ENCODE data around the gene ADAMTS13.

The ADAMTS13 gene

GRCh38 chr9:133424187-133424586 is 2.0 kb downstream of the ADAMTS13 start:
- no peak overlapping the region for H3K4me2 ChIP-seq
- H3K79me2 ChIP-seq (ENCODE audit: insufficient read depth, low read depth) = no peaks in the 10 kb centered on the region
- peaks cover 6% of the 10 kb centered on the region for H3K4me1 ChIP-seq (ENCODE audit: low read depth, poor library complexity, severe bottlenecking)
- no peak overlapping the region for H2AFZ ChIP-seq (ENCODE audit: low read depth)
- H3K9ac ChIP-seq = no peak overlapping the region
- peaks cover 67% of the 10 kb centered on the region for H3K27me3 ChIP-seq (ENCODE audit: insufficient read depth, low read depth)
- H3K36me3 ChIP-seq (ENCODE audit: insufficient read depth) = no peaks in the 10 kb centered on the region
- H3K4me3 ChIP-seq (IDR thresholded peaks at IDR 0.05; ENCODE audit: insufficient read depth, low read depth, low read length) = no peak overlapping the region
- TF ChIP-seq CTCF (conservative IDR thresholded peaks at IDR 0.05; ENCODE audit: low read depth, low read length) = no peak
- H4K20me1 ChIP-seq (ENCODE audit: insufficient read depth) = no peaks in the 10 kb centered on the region
- H3K27ac ChIP-seq = no peak overlapping the region

DNA sequence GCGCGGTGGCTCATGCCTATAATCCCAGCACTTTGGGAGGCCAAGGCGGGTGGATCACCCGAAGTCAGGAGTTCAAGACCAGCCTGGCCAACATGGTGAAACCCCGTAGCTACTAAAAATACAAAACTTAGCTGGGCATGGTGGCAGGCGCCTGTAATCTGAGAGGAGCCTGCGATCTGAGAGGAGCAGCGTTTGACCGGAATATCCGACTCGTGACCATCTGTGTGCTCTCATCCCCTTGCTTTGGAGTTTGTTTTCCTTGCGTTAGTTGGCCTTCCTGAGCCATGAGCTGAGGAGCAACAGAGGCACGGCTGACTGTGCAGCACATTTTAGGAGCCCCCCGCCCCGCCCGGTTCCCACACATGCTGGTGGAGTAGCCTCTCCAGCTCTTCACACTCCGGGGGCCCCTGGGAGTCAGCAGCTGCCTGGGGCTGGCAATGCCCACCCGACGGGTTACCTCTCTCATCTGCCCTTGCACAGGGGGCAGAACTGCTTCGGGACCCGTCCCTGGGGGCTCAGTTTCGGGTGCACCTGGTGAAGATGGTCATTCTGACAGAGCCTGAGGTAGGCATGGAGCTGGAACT is 3.0 kb downstream of the ADAMTS13 start:
- no peaks in the 10 kb centered on the region for H4K20me1 ChIP-seq (ENCODE audit: insufficient read depth)
- H3K27me3 ChIP-seq (ENCODE audit: insufficient read depth, low read depth) = peaks cover 69% of the 10 kb centered on the region
- no peak overlapping the region for H3K4me3 ChIP-seq (IDR thresholded peaks at IDR 0.05; ENCODE audit: insufficient read depth, low read depth, low read length)
- H3K4me2 ChIP-seq = no peak overlapping the region
- no peaks in the 10 kb centered on the region for H3K79me2 ChIP-seq (ENCODE audit: insufficient read depth, low read depth)
- no peak for TF ChIP-seq CTCF (conservative IDR thresholded peaks at IDR 0.05; ENCODE audit: low read depth, low read length)
- H2AFZ ChIP-seq (ENCODE audit: low read depth) = no peak overlapping the region
- peaks cover 4% of the 10 kb centered on the region for H3K4me1 ChIP-seq (ENCODE audit: low read depth, poor library complexity, severe bottlenecking)
- H3K36me3 ChIP-seq (ENCODE audit: insufficient read depth) = no peaks in the 10 kb centered on the region
- no peak overlapping the region for H3K27ac ChIP-seq
- no peak overlapping the region for H3K9ac ChIP-seq

DNA sequence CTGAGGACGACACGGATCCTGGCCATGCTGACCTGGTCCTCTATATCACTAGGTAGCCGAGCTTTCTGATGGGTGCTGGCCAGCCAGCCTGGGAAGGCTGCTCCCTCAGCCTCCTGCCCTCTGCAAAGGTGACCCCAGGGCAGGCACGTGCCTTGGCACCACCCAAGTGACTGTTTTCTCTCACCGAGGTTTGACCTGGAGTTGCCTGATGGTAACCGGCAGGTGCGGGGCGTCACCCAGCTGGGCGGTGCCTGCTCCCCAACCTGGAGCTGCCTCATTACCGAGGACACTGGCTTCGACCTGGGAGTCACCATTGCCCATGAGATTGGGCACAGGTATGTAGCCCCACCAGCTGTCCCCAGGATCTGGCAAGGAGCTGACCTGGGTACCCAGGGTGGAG is 3.8 kb downstream of the ADAMTS13 start:
- H2AFZ ChIP-seq (ENCODE audit: low read depth) = no peak overlapping the region
- no peaks in the 10 kb centered on the region for H3K79me2 ChIP-seq (ENCODE audit: insufficient read depth, low read depth)
- no peak overlapping the region for H3K9ac ChIP-seq
- H4K20me1 ChIP-seq (ENCODE audit: insufficient read depth) = no peaks in the 10 kb centered on the region
- TF ChIP-seq CTCF (conservative IDR thresholded peaks at IDR 0.05; ENCODE audit: low read depth, low read length) = no peak
- no peak overlapping the region for H3K4me3 ChIP-seq (IDR thresholded peaks at IDR 0.05; ENCODE audit: insufficient read depth, low read depth, low read length)
- no peaks in the 10 kb centered on the region for H3K4me1 ChIP-seq (ENCODE audit: low read depth, poor library complexity, severe bottlenecking)
- H3K27ac ChIP-seq = no peak overlapping the region
- H3K4me2 ChIP-seq = no peak overlapping the region
- peaks cover 76% of the 10 kb centered on the region for H3K27me3 ChIP-seq (ENCODE audit: insufficient read depth, low read depth)
- H3K36me3 ChIP-seq (ENCODE audit: insufficient read depth) = no peaks in the 10 kb centered on the region

DNA sequence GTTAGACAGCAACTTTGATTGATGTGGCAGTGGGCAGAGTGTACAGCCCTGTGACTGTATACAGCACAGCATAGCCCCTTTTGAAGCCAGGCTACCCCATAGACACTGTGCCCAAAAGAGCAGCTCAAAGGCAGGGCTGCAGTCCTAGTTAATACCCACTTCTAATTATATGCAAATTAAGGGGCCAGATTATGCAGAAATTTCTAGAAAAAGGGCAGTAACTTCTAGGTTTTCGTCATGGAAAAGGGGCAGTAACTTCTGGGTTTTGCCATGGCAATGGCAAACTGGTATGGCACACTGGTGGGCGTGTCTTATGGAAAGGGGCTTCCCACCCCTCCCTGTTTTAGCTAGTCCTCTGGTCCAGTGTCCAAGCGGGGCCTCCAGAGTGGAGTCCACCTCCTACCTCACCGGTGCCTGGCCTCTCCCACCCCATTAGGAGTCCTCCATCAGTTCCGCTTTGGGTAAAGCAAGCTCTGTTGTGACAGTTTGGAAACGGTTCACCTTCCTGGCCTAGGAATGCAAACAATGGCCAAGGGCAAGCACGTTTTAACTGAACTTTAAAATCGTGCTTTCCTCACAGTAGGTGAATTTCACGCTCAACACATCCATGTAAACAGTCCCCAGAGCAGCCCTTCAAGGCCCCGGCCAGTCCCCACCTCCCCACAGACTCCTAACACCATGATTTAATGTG is 5.6 kb downstream of the ADAMTS13 start:
- Histone ChIP-seq H3K27ac (no peak overlapping the region), H3K4me2 (no peak overlapping the region), H3K4me1 (ENCODE audit: low read depth, poor library complexity, severe bottlenecking) (no peaks in the 10 kb centered on the region), H3K36me3 (ENCODE audit: insufficient read depth) (no peaks in the 10 kb centered on the region), H3K79me2 (ENCODE audit: insufficient read depth, low read depth) (no peaks in the 10 kb centered on the region), H4K20me1 (ENCODE audit: insufficient read depth) (no peaks in the 10 kb centered on the region), H2AFZ (ENCODE audit: low read depth) (no peak overlapping the region), H3K4me3 (IDR thresholded peaks at IDR 0.05; ENCODE audit: insufficient read depth, low read depth, low read length) (no peak overlapping the region), H3K27me3 (ENCODE audit: insufficient read depth, low read depth) (peaks cover 77% of the 10 kb centered on the region), H3K9ac (no peak overlapping the region)
- TF ChIP-seq CTCF (conservative IDR thresholded peaks at IDR 0.05; ENCODE audit: low read depth, low read length) = no peak
